Activated naive CD4-positive, alpha-beta T cell treated with Interleukin-2 at 50 U/mL for 16 hours (primary cell): ENCODE results near the gene LSM8.
"Not testable (repeated sequence)": the region's sequence is repeated elsewhere in the genome, so short reads cannot be mapped to it uniquely, and the experiment has no call there.

Experiments
- DNase-seq: peaks from one replicate; pipeline ENCODE4 v3.0.0-alpha.2; 2020

LSM8 gene

DNA sequence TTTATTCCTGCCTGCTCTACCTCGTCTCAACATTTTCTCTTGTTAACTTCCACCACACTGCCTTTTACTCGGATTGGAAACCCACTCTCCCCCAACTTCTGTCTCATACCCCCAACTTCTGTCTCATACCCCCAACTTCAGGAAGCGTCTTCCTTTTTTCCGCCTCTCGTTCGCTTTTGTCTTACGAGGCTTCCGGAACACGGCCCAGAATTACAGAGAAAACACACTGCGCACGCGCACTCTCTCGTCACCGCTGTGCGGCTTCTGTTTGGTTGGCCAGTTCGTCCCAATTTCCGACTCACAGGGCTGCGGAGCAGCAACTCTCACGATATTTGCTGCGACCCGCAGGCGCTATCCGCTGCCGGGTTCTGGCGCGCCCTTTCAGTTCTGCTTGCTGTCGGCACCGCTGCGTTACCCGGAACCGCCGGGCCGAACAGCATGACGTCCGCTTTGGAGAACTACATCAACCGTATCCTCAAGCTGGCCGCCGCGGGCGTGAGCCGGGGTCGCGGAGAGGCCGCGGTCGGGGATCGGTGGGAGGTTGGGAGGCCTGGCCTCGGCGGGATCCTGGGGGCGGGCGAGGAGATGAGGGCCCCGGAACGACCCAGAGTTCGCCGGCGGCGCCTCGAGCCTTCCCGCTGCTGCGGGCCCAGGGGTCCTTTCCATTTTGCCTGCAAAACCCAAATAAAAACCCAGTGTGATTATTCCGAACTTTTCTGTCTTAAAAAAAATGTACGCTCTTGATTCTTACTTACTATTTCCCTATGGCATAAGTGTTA lies at the start of gene LSM8:
Gene LSM8, plus strand, starts transcription at position 379 of the 779 bp plus-strand sequence. Its CDS starts 60 bp downstream, at position 439.
- peak; percentile 97 for DNase-seq

DNA sequence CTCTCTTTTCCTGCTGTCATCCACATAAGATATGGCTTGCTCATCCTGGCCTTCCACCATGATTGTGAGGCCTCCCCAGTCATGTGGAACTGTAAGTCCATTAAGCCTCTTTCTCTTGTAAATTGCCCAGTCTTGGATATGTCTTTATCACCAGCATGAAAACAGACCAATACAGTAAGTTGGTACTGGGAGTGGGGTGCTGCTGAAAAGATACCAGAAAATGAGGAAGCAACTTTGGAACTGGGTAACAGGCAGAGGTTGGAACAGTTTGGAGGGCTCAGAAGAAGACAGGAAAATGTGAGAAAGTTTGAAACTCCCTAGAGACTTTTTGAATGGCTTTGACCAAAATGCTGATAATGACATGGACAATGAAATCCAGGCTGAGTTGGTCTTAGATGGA lies 49.5 kb upstream of the LSM8 start:
- not testable (repeated sequence) for DNase-seq

GRCh38 chr7:118140468-118140867 lies 43.5 kb upstream of the LSM8 start:
- no peak for DNase-seq

DNA sequence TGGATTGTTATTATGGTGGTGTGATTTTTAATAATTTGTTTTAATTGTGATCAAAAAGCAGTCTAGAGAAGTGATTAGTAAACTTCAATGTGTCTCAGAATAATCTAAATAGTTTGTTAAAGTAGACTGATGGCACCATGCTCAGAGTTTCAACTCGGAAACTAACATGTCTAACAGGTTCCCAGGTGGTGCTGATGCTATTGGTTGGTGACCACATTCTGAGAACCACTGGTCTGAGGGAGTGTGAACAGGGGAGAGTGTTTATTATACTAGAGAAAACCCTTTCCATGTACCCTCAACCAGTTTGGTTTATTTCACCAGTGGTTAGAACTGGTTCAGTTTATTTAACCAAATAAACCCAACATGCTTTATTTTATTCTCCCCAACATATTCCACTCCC lies 42.0 kb upstream of the LSM8 start:
- DNase-seq = no peak

GRCh38 chr7:118148930-118149329 lies 35.0 kb upstream of the LSM8 start:
- no peak for DNase-seq

DNA sequence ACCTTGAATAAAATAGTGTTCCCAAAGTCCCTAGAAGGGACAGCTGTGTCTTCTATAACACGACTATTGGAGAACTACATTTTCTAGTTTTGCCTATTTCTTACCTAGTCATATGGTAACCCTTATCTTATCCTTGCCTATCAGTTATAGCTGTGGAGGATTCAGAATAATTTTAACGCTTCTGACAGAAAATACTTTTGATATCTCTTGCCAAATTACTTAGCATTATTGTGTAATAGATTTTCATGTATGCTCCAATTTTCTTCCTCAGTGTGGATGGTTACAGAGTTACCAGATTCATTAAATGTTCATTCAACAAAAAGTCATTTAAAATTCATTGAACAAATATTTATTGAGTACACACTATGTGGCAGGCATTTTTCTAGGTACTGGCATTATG lies 34.6 kb upstream of the LSM8 start:
- DNase-seq = no peak

GRCh38 chr7:118151671-118152070 lies 32.3 kb upstream of the LSM8 start:
- no peak for DNase-seq

GRCh38 chr7:118152149-118152548 lies 31.8 kb upstream of the LSM8 start:
- no peak for DNase-seq

- no peak for DNase-seq
These were observed 31.3 kb upstream of the LSM8 start for GRCh38 chr7:118152654-118153053.

DNA sequence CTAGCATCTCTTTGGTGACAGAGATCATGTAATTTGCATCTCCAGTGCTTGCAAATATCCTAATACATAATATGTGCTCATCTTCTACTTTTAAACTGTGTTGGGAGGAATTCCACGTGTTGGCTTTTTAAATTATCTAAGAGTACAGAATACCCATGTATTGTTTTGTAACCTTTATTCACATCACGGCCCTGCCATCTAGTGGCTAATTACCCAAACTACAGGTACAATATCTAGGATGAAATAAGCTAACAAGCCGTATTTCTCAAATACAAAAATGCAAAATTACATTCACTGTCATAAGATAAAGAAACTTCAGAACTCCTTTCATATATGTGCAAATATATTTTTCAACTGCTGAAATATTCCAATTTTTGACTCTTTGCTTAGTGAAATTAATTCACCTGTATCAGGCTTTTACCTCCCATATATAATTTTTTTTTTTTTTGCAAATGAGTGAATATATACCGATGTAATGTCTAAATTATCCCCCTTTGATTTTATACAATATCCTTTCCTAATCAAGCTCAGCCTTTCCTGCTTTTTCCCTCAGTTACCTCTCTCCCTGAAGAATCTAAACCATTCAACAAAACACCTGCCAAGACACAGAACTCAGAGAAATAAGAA lies 30.3 kb upstream of the LSM8 start:
- DNase-seq = no peak

DNA sequence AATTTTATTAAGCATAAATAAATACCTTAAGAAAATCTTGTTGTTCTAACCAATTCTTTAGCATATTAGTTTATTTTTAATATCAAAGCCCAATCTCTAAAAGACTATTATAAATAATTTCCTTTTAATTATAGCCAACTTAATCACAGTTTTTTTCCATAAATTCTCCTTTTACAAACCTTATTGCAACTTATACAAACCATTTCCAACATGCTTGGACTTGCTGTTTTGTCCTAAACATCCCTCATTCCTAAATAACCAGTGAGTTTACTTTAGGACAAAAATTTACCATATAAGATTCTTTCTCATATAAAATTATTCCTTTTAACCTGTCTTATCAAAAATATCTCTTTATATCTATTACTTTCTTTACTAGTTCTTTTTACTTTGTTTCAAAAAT lies 25.2 kb upstream of the LSM8 start:
- no peak for DNase-seq

GRCh38 chr7:118169146-118169545 lies 14.8 kb upstream of the LSM8 start:
- DNase-seq = no peak

DNA sequence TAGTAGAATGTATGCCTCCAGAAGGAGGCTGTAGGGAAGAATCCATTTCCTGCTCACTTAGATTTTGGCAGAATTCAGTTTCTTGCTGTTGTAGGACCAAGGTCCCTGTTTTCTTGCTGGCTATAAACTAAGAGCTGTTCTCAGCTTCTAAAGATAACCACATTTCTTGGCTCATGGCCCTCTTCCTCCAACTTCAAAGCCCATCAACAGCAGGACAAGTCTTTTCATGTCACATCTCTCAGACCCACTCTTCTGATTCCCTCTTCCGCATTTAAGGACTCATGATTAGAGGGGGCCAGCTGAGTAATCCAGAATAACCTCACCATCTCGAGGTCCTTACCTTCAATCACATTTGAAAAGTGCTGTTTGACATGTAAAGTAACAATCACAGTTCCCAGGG lies 8.2 kb upstream of the LSM8 start:
- no peak for DNase-seq

- no peak for DNase-seq
These were observed 4.8 kb upstream of the LSM8 start for GRCh38 chr7:118179191-118179590.

DNA sequence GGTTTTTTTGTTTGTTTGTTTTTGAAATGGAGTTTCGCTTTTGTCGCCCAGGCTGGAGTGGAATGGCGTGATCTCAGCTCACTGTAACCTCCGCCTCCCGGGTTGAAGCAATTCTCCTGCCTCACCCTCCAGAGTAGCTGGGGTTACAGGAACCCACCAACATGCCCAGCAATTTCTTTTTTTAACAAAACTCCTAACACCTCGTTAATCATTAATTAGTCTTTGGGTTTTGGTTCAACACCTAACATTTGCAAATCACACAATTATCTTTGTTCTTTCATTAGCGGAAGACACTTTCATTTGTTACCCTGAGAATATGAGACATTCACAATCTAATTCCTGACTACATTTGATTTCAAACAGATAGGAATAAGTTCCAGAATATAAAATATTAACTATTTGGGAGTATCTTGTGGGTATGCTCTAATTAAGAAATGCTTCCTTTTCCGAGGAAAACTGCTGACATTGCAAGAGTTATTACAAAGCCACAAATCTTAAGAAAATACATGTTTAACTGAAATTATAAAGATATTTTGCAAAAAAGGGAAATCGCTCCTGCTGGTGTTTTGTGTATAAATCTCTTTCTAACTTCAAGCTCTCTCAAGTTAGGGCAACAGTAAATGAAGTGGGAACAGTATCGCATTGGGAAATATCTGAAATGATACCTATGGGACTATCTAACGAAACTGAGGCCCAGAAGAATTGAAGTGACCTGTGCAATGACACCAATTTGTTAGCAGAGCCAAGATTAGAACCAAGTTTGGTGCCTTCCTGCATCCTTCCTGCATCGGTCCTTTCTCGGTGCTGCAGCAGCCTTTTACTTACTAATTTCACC lies 1.2 kb upstream of the LSM8 start:
- DNase-seq = no peak

DNA sequence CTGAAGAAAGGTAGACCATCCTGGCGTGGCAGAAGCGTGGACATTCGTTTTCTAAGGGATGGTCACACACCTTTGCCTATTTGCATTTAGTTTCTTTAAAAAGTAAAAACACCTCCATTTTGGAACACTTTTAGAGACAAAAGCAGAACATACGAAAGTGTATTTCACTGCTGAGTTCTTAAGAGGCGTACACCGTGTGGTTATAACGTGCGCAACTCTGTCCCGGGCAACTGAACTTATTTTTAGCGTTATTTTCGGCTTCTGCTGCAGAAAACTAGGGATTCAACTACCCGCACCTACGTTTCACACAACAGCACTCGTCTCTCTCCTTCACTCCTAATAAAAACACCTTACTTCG lies 557 bp upstream of the LSM8 start:
- DNase-seq = peak; percentile 3

GRCh38 chr7:118184565-118184940 lies 589 bp downstream of the LSM8 start:
- no peak for DNase-seq

- DNase-seq = no peak
These were observed 1.3 kb downstream of the LSM8 start for GRCh38 chr7:118185163-118185860.

GRCh38 chr7:118186501-118186900 lies 2.5 kb downstream of the LSM8 start:
- no peak for DNase-seq

GRCh38 chr7:118194571-118194970 lies 10.6 kb downstream of the LSM8 start:
- DNase-seq = no peak

GRCh38 chr7:118195837-118196474 lies 12.0 kb downstream of the LSM8 start:
- peak; percentile 30 for DNase-seq

GRCh38 chr7:118202061-118202460 lies 18.1 kb downstream of the LSM8 start:
- DNase-seq = no peak
